Ovary (tissue), 10 donors: ENCODE measurements around the gene GRM6. TPM values are rescaled to one million over a fixed set of nuclear protein-coding genes. Genes with fewer than 3 reads are reported as not detected.

Source experiments
- DNase-seq, 5 donors: peaks; one replicate each; pipeline ENCODE4 v3.0.0-alpha.2; 2019 to 2020
- H3K27ac ChIP-seq, 2 donors: fragments of 200-600 bp; one replicate each; pipeline versions ENCODE4 v1.5.1 to v1.8.0; 2019 to 2022
- H3K27me3 ChIP-seq: fragments of 200-600 bp; one replicate; pipeline ENCODE4 v1.8.0; 2022
- H3K36me3 ChIP-seq: fragments of 200-600 bp; sonication (generic); one replicate; pipeline ENCODE4 v1.5.1; 2019
- H3K4me1 ChIP-seq: one replicate; pipeline ENCODE4 v1.8.1; 2013; ENCODE audit warnings: mild to moderate bottlenecking, moderate library complexity; ENCODE audit not compliant: insufficient read depth
- H3K4me3 ChIP-seq: fragments of 200-600 bp; sonication (generic); one replicate; pipeline ENCODE4 v1.5.1; 2017
- H3K9me3 ChIP-seq, 2 donors: fragments of 200-600 bp in 1 of 2; sonication (generic) in 1 of 2; one replicate each; pipeline versions ENCODE4 v1.5.1 to v1.8.1; 2013 to 2019; ENCODE audit warnings: mild to moderate bottlenecking in 1 of 2, moderate library complexity in 1 of 2
- EP300 ChIP-seq: sonication (generic); formaldehyde crosslinking; IDR thresholded peaks from one replicate; pipeline ENCODE4 v1.6.1; 2017; ENCODE audit warnings: antibody characterized with exemption
- POLR2A ChIP-seq: fragments of 450-650 bp; IDR thresholded peaks from one replicate; pipeline ENCODE4 v1.6.1; 2017; ENCODE audit warnings: antibody characterized with exemption, mild to moderate bottlenecking, moderate library complexity
- WGBS, 3 donors: extraction: QIAGEN DNeasy Blood & Tissue Kit in 1 of 3; methylation state at CpG; one replicate each; pipeline versions ENCODE4 v1.1.5 to v1.1.7; 2013 to 2017; 5-methylcytosine and 5-hydroxymethylcytosine counted together
- intact Hi-C, 4 donors: fragments of 100-400 bp; cut with DNase I; formaldehyde crosslinking; loops; one replicate each; pipeline versions ENCODE4 v1.11.0 to v1.15.1; 2022 to 2023
- long read RNA-seq, 3 donors: library from polyadenylated mRNA in 2 of 3; unstranded in 2 of 3; transcript quantifications; one replicate each; pipeline ENCODE4 v2.0.0 and lab custom pipeline, GENCODE V29; 2021 to 2026
- polyA plus RNA-seq, 2 donors: library from polyadenylated mRNA; stranded (reverse); fragments of 200-250 nt in 1 of 2; fragments of 350-450 nt in 1 of 2; fragmentation: Illumina TruSeq in 1 of 2; extraction: RNeasy Lipid Tissue Mini Kit (QIAGEN cat#74804) in 1 of 2; gene quantifications; one replicate each; pipeline ENCODE4 v1.2.3, GENCODE V29; 2013 to 2014
- total RNA-seq, 7 donors: library from RNA; depleted of rRNA in 2 of 7; stranded (reverse); fragments of >200 nt in 2 of 7; fragmentation: NEBNext Ultra II Directional in 3 of 7; extraction: Animal tissue kit (Norgen Biotek cat#: 25700) in 3 of 7; gene quantifications; one replicate each; pipeline versions ENCODE4 v1.1.0 to v1.2.4, GENCODE V29; 2016 to 2023
- TF ChIP-seq, protein P1 (sequence below), 3 donors: fragments of 450-650 bp in 2 of 3; fragments of 200-600 bp in 1 of 3; IDR thresholded peaks; one replicate each; pipeline versions ENCODE4 v1.5.1 to v1.8.0; 2016 to 2022; ENCODE audit warnings: antibody characterized with exemption in 3 of 3, mild to moderate bottlenecking in 1 of 3
- donor health status: DM: no; HTN: no; CAD: no; lungs with moderate emphysema.
- donor health status: DM: no; HTN: no; CAD: no.
- donor health status: Bipolar disorder and iron deficiency.
- donor health status: DM: yes; HTN: yes; CAD: no.
- donor health status: DM: no; HTN: no; CAD: no.
- donor health status: DM: yes; HTN: yes; CAD: no.

The GRM6 gene
- total RNA-seq: not detected
- not detected for polyA plus RNA-seq
- long read RNA-seq, donor 1: 0 reads
- long read RNA-seq, donor 2: 0 reads
- long read RNA-seq, donor 3: 0 reads

DNA sequence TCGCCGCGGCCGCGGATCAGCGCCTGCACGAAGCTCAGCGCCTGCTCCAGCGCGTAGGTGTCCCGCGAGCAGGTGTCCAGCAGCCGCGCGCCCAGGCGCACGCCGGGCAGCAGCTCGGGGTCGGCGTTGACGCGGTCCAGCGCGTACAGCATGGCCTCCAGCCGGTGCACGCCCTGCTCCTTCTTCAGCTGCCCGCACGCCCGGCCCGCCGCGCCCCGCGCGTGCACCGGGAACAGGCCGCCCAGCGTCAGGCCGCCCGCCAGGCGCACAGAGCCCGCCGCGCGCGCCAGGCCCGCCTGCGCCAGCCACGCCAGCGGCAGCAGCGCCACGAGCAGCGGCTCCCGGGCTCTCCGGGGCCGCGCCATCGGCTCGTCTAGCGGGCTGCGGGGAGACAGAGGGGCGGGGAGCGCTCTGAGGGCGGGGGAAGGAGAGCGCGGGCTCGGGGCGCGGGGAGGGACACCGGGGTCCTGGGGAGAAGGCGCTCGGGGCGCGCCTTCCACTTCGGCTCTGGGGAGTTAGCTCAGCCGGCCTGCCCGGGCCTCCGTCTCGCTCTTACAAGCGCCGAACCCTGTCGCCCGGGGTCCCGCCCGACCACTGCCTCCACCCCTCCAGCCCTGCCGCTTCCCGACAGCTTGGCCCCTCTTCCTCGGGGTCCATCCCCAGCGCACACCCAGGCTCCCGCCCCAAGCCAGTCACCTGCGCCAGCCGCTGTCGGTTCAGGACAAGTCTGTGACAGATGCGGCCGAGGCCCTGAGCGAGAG is at the start of gene GRM6:
GRM6 (minus strand) TSS at position 741 of the 761 bp plus-strand sequence; CDS start at position 365, 376 bp downstream.
- no peak for TF ChIP-seq EP300
- no peak for TF ChIP-seq POLR2A
- TF ChIP-seq, protein P1, sequence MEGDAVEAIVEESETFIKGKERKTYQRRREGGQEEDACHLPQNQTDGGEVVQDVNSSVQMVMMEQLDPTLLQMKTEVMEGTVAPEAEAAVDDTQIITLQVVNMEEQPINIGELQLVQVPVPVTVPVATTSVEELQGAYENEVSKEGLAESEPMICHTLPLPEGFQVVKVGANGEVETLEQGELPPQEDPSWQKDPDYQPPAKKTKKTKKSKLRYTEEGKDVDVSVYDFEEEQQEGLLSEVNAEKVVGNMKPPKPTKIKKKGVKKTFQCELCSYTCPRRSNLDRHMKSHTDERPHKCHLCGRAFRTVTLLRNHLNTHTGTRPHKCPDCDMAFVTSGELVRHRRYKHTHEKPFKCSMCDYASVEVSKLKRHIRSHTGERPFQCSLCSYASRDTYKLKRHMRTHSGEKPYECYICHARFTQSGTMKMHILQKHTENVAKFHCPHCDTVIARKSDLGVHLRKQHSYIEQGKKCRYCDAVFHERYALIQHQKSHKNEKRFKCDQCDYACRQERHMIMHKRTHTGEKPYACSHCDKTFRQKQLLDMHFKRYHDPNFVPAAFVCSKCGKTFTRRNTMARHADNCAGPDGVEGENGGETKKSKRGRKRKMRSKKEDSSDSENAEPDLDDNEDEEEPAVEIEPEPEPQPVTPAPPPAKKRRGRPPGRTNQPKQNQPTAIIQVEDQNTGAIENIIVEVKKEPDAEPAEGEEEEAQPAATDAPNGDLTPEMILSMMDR (IDR thresholded peaks at IDR 0.05): no peak
- no peak within 1 kb of the TSS for H3K4me3 ChIP-seq
- H3K27me3 ChIP-seq: no peaks in the 10 kb centered on the region
- H3K36me3 ChIP-seq: no peaks in the 10 kb centered on the region
- no peak within 1 kb of the TSS for H3K27ac ChIP-seq
- 1% methylated on average over 27 to 97 of the region's 97 CpGs for WGBS, 3 donors
- no peak for DNase-seq
- H3K9me3 ChIP-seq: peaks cover 0 to 1% of the 10 kb centered on the region in 2 donors
- no peaks in the 10 kb centered on the region for H3K4me1 ChIP-seq
- intact Hi-C loops: no loop called here

DNA sequence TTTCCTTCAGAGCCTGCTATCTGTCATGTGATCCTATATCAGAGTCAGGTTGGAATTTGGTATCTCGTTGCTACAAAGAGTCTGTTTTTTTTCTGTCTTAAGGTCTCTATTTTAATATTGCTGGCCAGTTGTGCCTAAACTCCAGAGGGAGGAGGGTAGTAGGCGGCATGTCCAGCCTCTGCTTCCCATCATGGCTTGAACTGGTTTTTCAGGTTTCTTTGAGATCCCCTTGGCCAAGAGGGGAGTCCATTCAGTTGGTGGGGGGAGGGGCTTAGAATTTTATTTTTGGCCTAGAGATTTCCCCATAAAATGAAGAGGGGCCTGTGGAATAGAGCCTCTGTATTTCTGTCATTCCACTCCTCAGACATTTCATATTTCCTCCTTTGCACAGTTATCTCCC is 49.6 kb upstream of the GRM6 start:
- H3K4me1 ChIP-seq: no peaks in the 10 kb centered on the region
- no peaks in the 10 kb centered on the region for H3K36me3 ChIP-seq
- H3K27me3 ChIP-seq: no peaks in the 10 kb centered on the region
- 67 to 81% (median 80%) methylated on average over 2 of the region's 2 CpGs for WGBS, 3 donors
- no peak overlapping the region for H3K4me3 ChIP-seq
- no peak for TF ChIP-seq POLR2A
- TF ChIP-seq, protein P1 (IDR thresholded peaks at IDR 0.05): no peak
- no peak for TF ChIP-seq EP300
- DNase-seq: no peak
- no peak overlapping the region for H3K27ac ChIP-seq
- no peaks in the 10 kb centered on the region for H3K9me3 ChIP-seq
- intact Hi-C loops: no loop called here

DNA sequence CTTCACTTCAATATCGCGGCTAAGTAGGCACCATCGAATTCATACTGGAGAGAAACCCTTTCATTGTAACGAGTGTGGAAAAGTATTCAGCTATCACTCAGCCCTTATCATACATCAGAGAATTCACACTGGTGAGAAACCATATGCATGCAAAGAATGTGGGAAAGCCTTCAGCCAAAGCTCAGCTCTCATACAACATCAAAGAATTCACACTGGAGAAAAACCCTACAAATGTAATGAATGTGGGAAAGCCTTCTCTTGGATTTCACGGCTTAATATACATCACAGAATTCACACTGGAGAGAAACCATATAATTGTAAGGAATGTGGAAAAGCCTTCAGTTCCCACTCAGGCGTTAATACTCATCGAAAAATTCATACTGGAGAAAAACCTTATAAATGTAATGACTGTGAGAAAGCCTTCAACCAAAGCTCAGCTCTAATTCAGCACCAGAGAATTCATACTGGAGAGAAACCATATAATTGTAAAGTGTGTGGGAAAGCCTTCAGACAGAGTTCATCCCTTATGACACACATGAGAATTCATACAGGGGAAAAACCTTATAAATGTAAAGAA is 38.0 kb upstream of the GRM6 start:
- peaks cover 3% of the 10 kb centered on the region for H3K36me3 ChIP-seq
- 97 to 99% (median 98%) methylated on average over 7 of the region's 7 CpGs for WGBS, 3 donors

DNA sequence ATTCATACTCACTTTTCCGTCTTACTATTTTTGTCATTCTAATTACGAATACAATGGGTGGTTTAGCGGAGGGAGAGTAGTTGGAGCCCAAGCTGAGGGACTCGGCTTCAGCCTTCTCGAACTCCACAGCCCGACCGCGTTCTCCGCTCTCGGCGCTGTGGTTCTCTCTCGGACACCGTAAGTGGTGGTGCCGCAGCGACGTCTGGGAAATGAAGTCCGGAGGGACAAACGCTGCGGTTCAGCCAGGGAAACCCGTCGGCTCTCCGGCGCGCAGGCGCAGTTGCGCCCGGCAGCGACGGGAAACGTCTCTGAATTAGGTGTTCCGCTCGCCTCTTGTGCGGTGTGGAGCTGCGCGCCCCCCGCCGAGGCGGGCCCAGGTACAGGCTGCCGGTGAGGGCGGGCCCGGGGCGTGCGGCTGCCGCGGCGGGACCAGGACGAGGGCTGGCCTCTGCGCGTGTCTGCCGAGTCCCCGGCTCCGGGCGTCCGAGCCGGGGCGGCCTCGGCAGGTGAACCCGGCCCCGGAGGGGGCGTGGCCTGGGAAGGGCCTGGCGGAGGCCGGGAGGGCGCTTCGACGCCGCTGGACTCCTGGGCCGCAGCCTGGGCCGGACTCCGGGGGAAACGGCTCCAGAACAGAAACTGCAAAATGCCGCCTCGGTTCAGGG is 28.5 kb upstream of the GRM6 start, which contains the start of gene ZNF879:
ZNF879 (plus strand) TSS at position 277 of the 662 bp plus-strand sequence. CDS start 1,201 bp downstream, outside the sequence.
- WGBS, 3 donors: 0 to 1% (median 0%) methylated on average over 69 to 72 of the region's 72 CpGs
- TF ChIP-seq EP300: no peak
- TF ChIP-seq, protein P1 (IDR thresholded peaks at IDR 0.05): peak in 1 of 3 donors; percentile 13
- peak; percentile 54 for TF ChIP-seq POLR2A
- intact Hi-C loops: no loop called here
- peak within 1 kb of the TSS; percentile 50 for H3K4me3 ChIP-seq
- peak; percentile 92 to 95 (median 94) for DNase-seq
- H3K36me3 ChIP-seq: peaks cover 2% of the 10 kb centered on the region
- H3K4me1 ChIP-seq: peaks cover 5% of the 10 kb centered on the region
- no peaks in the 10 kb centered on the region for H3K27me3 ChIP-seq
- peaks cover 0 to 21% of the 10 kb centered on the region in 2 donors for H3K9me3 ChIP-seq
- H3K27ac ChIP-seq: peak within 1 kb of the TSS; percentile 81 to 83

More for the DNA sequence above, 38.0 kb upstream of the GRM6 start:
- H3K4me3 ChIP-seq: no peak overlapping the region
- intact Hi-C loops: no loop called here
- DNase-seq: no peak
- TF ChIP-seq POLR2A (no peak), EP300 (no peak)
- TF ChIP-seq, protein P1 (IDR thresholded peaks at IDR 0.05): no peak
- H3K4me1 ChIP-seq: no peaks in the 10 kb centered on the region
- peaks cover 16 to 53% of the 10 kb centered on the region in 2 donors for H3K9me3 ChIP-seq
- no peak overlapping the region for H3K27ac ChIP-seq
- no peaks in the 10 kb centered on the region for H3K27me3 ChIP-seq
